Subcutaneous adipose tissue (tissue), 4 donors: ENCODE measurements around the gene TMEM143. TPM values are rescaled to one million over a fixed set of nuclear protein-coding genes. Genes with fewer than 3 reads are reported as not detected.

Source experiments
- CTCF ChIP-seq: fragments of 450-650 bp; IDR thresholded peaks from one replicate; pipeline ENCODE4 v1.5.1; 2016; ENCODE audit warnings: low read depth, mild to moderate bottlenecking, control low read depth, antibody characterized with exemption, moderate library complexity
- total RNA-seq, 4 donors: library from RNA; depleted of rRNA; stranded (reverse); fragments of >200 nt; gene quantifications; one replicate each; pipeline ENCODE4 v1.1.0, GENCODE V29; 2016

TMEM143 gene
- 10 to 100 TPM in 1 of 4 donors, 1 to 10 TPM in 3; 4.8 to 16.0 (median 7.0) TPM for total RNA-seq

DNA sequence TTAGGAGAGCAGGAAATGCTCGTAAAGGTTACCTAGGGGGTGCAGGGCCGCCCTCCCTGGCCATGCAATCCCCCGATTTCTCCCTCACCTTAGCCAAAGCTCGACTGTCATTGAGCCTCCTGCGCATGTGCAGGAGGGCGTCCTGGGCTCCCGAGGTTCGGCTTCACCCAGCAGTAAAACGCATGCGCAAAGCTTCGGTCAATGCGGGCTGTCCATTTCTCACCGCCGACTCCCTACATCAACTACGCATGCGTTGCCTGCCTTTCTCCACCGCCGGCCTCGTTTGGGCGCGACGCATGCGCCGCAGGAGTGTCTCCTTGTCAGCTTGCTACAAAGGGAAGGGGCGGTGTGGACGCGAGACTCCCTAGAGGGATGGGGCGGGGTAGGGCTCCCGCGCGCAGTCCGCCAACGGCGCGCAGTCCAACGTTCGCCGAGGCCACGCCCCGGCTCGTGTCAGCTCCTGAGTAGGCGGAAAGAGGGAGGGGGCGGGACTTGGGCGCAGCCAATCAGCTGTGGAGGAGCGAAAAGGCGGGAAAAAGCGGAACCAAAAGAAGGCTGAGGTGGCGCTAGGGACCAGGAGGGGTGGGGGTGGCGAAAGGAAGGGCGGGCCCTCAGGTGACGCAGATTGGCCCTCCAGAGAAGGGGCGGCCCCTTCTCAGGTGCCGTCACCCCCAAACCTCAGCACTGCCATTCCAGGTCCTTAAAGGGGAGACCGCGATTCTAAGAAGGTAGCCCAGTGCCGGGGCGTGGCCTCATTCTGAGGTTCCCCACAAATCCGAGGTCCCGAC, at the start of gene TMEM143, which contains the start of gene SYNGR4:
Gene TMEM143 (minus strand): TSS at position 131 of the 788 bp plus-strand sequence. CDS start 20 bp downstream, at position 111.
Gene SYNGR4 (plus strand): TSS at position 558 of the 788 bp plus-strand sequence. CDS start 1,476 bp downstream, outside the sequence.
- TF ChIP-seq CTCF: no peak

DNA sequence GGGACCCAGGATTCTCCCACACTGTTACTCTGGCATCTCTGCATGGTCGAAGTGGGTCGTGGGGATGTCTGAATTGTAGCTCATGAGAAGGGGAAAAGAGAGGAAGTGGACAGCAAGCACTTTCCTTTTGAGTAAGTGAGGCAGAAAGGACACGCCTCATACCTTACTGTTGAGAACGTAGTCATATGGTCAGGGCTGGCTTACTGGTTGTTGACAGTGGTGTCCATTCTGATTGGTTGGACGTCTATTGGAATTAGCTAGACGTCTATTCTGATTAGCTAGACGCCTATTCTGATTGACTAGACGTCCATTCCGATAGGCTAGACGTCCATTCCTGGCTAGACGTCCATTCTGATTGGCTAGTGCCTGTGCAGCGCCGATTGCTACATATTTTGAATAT, 42.1 kb upstream of the TMEM143 start:
- no peak for TF ChIP-seq CTCF

GRCh38 chr19:48405010-48405659, 41.4 kb upstream of the TMEM143 start:
- no peak for TF ChIP-seq CTCF

DNA sequence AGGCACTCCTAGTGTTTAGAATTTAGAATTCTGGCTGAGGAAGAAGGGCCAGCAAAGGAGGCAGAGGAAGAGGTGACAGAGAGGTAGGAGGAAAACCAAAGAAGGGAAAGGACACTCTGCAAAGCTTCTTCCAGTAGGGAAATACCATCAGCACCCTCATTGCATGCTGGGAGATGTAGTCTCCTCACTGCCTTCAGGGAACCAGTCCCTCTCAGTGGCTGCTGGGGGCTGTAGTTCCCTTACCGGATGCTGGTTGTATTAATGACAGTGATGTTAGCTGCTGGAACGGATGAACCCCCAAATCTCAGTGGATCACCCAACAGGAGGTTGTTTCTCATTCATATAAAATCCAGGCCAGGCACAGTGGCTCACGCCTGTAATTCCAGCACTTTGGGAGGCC, 39.9 kb upstream of the TMEM143 start:
- no peak for TF ChIP-seq CTCF

GRCh38 chr19:48401287-48401686, 37.5 kb upstream of the TMEM143 start:
- TF ChIP-seq CTCF: no peak

GRCh38 chr19:48400018-48400742, 36.4 kb upstream of the TMEM143 start:
- no peak for TF ChIP-seq CTCF
